ENCODE data around the gene AIG1. TPM values are rescaled to one million over a fixed set of nuclear protein-coding genes. Genes with fewer than 3 reads are reported as not detected.

The AIG1 gene
- total RNA-seq, 6 donors from 2014 or later, result 6.3 to 26.6 (median 20.8) TPM

DNA sequence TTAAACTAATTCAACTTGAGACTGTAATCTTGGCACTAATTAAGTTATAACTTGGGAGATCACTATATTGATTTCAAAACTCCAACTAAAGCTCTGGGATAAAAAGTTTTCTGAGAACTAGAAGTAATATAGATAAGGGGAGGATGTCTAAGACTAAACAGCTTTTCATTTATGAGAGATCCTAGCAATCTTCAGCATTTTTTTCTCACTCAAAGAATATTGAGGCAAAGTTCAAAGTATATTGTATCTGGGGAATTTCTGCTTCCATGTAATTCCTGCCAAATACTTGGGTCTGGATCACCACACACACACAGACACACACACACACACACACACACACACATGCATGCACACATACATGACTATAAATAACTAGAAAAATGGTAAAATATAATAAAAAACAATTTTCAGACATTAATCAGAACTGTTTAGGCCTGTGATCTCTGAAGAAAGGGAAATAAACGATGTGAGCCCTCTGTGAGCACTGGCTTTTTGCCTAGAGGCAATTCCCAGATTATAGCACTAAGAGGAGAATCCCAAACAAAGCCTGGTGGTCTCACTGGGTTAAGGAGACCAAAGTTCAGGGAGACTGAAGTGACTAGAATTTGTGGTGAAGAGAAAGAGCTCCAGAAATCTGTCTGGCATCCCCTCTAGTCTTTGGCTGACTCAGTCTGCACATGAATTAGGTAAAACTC is 297.0 kb downstream of the AIG1 start:
- no peak overlapping the region for H3K27ac ChIP-seq
- ATAC-seq (ENCODE audit: low FRiP score in 2 of 2) (no peak), DNase-seq (no peak)
- H3K4me3 ChIP-seq, result no peak overlapping the region
- no peaks in the 10 kb centered on the region for H3K27me3 ChIP-seq
- TF ChIP-seq POLR2A (IDR thresholded peaks at IDR 0.05) (no peak), POLR2AphosphoS5 (IDR thresholded peaks at IDR 0.05) (no peak), EP300 (IDR thresholded peaks at IDR 0.05) (no peak), CTCF (IDR thresholded peaks at IDR 0.05) (no peak)
- H3K4me1 ChIP-seq, result no peaks in the 10 kb centered on the region
- no peaks in the 10 kb centered on the region for H3K9me3 ChIP-seq
- no peaks in the 10 kb centered on the region for H3K36me3 ChIP-seq
- WGBS, 2 donors, result 47 to 65% methylated on average over 1 of the region's 1 CpG

DNA sequence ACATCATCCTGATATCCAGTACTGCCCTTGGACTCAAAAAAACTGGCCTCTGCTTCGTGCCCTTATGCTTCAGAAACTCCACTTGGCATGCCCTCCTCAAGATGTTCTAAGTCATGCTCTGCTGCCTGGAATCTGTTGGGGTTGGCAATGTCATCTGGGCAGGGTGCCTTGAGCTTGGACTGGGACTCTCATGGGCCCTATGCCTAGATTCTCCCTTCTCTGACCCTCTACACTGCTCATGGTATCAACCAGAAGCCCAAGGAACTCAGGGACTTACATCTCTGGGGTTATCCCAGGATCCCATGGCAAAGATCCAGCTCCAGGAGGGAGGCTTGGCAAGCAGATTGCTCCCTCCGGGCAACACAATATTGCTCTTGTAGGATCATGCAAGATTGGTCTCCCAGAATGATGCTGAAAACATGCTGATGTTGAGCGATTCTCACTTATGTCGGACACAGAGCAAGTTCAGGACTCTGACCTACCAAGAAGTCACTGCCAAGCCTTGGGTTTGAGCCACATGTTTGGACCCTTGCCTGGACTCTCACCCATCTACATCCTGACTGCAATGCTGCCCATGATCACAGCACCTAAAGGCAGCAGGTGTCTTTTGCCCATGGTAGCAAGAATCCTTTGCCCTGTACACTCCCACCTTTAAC is 301.0 kb downstream of the AIG1 start:
- 87 to 88% methylated on average over 3 to 4 of the region's 4 CpGs for WGBS, 2 donors
- H3K9me3 ChIP-seq, result no peaks in the 10 kb centered on the region
- TF ChIP-seq CTCF (IDR thresholded peaks at IDR 0.05), result no peak
- TF ChIP-seq POLR2AphosphoS5 (IDR thresholded peaks at IDR 0.05), result no peak
- no peak for TF ChIP-seq EP300 (IDR thresholded peaks at IDR 0.05)
- no peak for TF ChIP-seq POLR2A (IDR thresholded peaks at IDR 0.05)
- ATAC-seq (ENCODE audit: low FRiP score in 2 of 2), result no peak
- H3K36me3 ChIP-seq, result no peaks in the 10 kb centered on the region
- H3K4me1 ChIP-seq, result no peaks in the 10 kb centered on the region
- no peak overlapping the region for H3K27ac ChIP-seq
- H3K4me3 ChIP-seq, result no peak overlapping the region
- H3K27me3 ChIP-seq, result no peaks in the 10 kb centered on the region
- DNase-seq, result no peak

DNA sequence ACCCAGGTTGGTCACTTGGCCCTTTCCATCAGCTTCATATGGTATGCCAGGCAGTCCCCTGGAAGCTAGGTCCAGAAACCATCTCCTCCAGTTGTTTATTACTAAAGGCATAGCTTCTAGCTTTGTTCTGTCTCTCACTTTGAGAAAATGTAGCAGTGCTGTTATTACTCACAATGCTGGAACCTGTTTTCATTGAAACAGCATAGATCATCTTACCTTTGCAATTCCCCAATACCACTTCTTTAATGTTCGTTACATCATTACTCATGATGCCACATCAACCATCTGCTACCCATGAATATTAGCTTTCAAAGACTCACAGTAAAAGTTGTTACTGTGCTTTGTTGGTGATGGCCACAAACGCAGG is 301.5 kb downstream of the AIG1 start:
- no peak for TF ChIP-seq POLR2A (IDR thresholded peaks at IDR 0.05)
- TF ChIP-seq CTCF (IDR thresholded peaks at IDR 0.05), result no peak
- TF ChIP-seq EP300 (IDR thresholded peaks at IDR 0.05), result no peak
- TF ChIP-seq POLR2AphosphoS5 (IDR thresholded peaks at IDR 0.05), result no peak
- no peak for ATAC-seq (ENCODE audit: low FRiP score in 2 of 2)
- no peak overlapping the region for H3K4me3 ChIP-seq
- DNase-seq, result no peak
- no peaks in the 10 kb centered on the region for H3K36me3 ChIP-seq
- H3K27ac ChIP-seq, result no peak overlapping the region
- H3K4me1 ChIP-seq, result no peaks in the 10 kb centered on the region
- no peaks in the 10 kb centered on the region for H3K27me3 ChIP-seq
- no peaks in the 10 kb centered on the region for H3K9me3 ChIP-seq
- 92 to 93% methylated on average over 2 of the region's 2 CpGs for WGBS, 2 donors

GRCh38 chr6:143363299-143363698 is 302.6 kb downstream of the AIG1 start:
- no peaks in the 10 kb centered on the region for H3K4me1 ChIP-seq
- ATAC-seq (ENCODE audit: low FRiP score in 2 of 2), result no peak
- no peak overlapping the region for H3K27ac ChIP-seq
- no peaks in the 10 kb centered on the region for H3K27me3 ChIP-seq
- no peak for TF ChIP-seq POLR2A (IDR thresholded peaks at IDR 0.05)
- TF ChIP-seq EP300 (IDR thresholded peaks at IDR 0.05), result no peak
- TF ChIP-seq CTCF (IDR thresholded peaks at IDR 0.05), result no peak
- TF ChIP-seq POLR2AphosphoS5 (IDR thresholded peaks at IDR 0.05), result no peak
- H3K9me3 ChIP-seq, result no peaks in the 10 kb centered on the region
- no peak overlapping the region for H3K4me3 ChIP-seq
- DNase-seq, result no peak
- no peaks in the 10 kb centered on the region for H3K36me3 ChIP-seq
- 82 to 85% methylated on average over 2 of the region's 2 CpGs for WGBS, 2 donors

- no peaks in the 10 kb centered on the region for H3K4me1 ChIP-seq
- ATAC-seq (ENCODE audit: low FRiP score in 2 of 2) (no peak), DNase-seq (no peak)
- H3K27me3 ChIP-seq, result no peaks in the 10 kb centered on the region
- H3K27ac ChIP-seq, result no peak overlapping the region
- TF ChIP-seq POLR2AphosphoS5 (IDR thresholded peaks at IDR 0.05), result no peak
- no peak for TF ChIP-seq POLR2A (IDR thresholded peaks at IDR 0.05)
- TF ChIP-seq CTCF (IDR thresholded peaks at IDR 0.05), result no peak
- TF ChIP-seq EP300 (IDR thresholded peaks at IDR 0.05), result no peak
- no peaks in the 10 kb centered on the region for H3K36me3 ChIP-seq
- H3K4me3 ChIP-seq, result no peak overlapping the region
- 86 to 90% methylated on average over 2 of the region's 2 CpGs for WGBS, 2 donors
- H3K9me3 ChIP-seq, result no peaks in the 10 kb centered on the region
Measured at GRCh38 chr6:143368426-143368825, 307.7 kb downstream of the AIG1 start.
